HG03045 (cell line): Measurements from ENCODE around the gene SH3RF1.
A peak's percentile ranks its signal among the peaks of the same experiment; 100 is the strongest.
"Not testable (repeated sequence)": the region's sequence is repeated elsewhere in the genome, so short reads cannot be mapped to it uniquely, and the experiment has no call there.

Source experiments
- ATAC-seq: cut with Tn5 transposase; IDR thresholded peaks from one replicate; pipeline ENCODE4 v1.9.1; 2021; ENCODE audit warnings: mild to moderate bottlenecking, moderate library complexity; ENCODE audit not compliant: unreplicated experiment

The SH3RF1 gene

GRCh38 chr4:169270810-169271691 lies at the start of gene SH3RF1:
Gene SH3RF1, minus strand, starts transcription at chr4:169270956. Its CDS starts 1,744 bp downstream, at chr4:169269212.
- ATAC-seq, result peak; percentile 75

- ATAC-seq, result no peak
Observed at GRCh38 chr4:169315530-169316343, 45.0 kb upstream of the SH3RF1 start.

GRCh38 chr4:169314906-169315305 lies 44.1 kb upstream of the SH3RF1 start:
- no peak for ATAC-seq

- no peak for ATAC-seq
Observed at GRCh38 chr4:169313732-169314131, 43.0 kb upstream of the SH3RF1 start.

GRCh38 chr4:169312690-169313422 lies 42.1 kb upstream of the SH3RF1 start:
- ATAC-seq, result no peak

DNA sequence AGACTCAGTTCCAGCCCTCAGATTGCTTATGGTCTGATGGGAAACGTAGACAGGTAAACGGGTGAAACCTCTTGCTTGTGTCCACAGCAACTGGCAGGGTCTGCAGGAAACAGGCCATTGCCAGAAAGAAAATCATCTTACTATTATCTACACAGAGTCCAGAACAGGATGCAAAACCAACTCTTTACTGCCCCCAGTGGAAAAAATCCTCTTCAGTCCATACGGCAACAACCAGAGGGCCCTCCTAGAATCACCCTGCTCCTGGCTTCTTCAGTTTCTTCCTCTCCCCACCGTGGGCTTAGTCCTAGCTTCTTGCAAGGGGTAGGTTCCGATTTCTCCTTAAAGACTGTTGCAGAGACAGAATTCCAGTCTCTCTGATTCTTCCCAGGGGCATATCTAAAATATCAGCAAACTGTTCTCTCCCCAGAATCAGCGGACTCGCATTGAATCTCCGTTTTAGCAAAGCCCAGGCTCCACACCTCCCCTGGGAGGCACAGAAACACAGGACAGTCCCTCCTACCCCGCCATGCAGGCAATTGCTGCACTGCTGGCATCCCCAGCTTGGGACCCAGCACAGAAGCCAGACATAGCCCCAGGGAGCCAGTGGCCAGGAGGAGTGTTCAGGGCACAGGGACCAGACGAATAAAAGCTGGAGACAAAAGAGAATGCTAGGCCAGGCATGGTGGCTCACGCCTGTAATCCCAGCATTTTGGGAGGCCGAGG lies 41.0 kb upstream of the SH3RF1 start:
- peak; percentile 75 for ATAC-seq

- ATAC-seq, result no peak
Observed at GRCh38 chr4:169309326-169309967, 38.7 kb upstream of the SH3RF1 start.

DNA sequence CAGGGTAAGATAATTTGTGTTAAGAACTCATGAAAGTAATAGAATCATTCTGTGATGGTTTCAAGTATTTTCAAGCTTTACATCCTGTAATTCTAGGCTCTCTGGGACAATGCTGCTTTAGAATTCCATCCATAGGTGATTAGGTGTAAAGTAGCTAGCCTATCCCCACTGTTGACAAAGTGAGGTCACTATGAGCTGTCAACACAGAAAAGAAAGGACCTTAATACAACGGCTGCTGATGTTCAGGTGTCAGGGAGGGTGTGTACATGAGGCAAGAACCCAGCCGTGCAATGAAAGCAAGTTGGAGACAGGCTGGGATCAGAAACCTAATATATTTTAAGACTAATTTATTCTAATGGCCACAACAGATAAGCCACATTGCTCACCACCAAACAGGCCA lies 36.8 kb upstream of the SH3RF1 start:
- no peak for ATAC-seq

DNA sequence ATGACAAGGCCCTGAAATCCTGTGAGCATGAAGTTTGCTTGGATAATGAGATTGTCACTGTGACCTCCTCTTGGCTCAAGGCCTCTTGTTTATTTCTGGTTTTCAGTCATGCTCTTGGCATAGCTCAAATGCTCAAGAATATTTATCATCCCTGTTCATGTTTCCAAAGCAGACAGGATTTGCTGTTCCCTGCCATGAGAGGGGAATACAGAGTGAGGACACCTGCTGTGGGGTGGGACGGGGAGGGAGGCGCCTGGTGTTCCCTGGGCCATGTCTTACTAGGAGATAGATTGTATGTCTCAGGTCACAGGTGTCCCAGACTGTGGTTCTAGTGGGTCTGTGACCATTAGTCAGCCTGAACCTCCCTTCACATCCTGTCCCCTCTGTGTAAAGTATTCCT lies 34.9 kb upstream of the SH3RF1 start:
- no peak for ATAC-seq

DNA sequence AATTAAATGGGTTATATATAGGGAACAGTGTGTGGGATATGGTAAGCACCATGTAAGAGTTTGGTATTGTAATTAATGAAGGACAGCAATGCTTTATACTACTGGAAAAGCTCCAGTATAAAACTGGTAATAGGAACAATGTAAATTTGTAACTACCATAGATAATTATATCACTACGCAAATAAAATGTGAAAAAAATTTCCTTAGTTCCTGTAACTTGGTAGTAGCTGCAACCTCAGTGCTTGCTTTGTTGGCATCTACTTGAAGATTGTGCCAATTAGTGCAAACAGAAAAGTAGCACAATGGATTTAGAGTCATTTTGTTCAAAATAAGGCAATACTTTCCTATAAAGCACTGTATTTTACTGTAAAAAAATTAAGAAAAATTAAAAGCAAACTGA lies 34.4 kb upstream of the SH3RF1 start:
- ATAC-seq, result no peak

DNA sequence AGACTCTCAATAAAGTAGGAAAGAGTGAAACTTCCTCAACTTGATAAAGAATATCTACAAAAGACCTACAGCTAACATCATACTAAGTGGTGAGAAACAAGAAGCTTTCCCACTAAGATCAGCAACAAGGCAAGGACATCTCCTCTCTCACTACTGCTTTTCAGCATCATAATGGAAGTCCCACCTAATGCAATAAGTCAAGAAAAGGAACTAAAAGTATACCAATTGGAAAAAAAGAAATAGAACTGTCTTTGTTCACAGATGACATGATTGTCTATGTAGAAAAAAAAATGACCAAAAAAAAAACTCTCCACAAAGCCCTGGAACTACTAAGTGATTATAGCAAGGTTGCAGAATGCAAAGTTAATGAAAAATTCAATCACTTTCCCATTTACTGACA lies 25.1 kb upstream of the SH3RF1 start:
- ATAC-seq, result no peak

GRCh38 chr4:169293343-169294176 lies 22.8 kb upstream of the SH3RF1 start:
- ATAC-seq, result peak; percentile 91

DNA sequence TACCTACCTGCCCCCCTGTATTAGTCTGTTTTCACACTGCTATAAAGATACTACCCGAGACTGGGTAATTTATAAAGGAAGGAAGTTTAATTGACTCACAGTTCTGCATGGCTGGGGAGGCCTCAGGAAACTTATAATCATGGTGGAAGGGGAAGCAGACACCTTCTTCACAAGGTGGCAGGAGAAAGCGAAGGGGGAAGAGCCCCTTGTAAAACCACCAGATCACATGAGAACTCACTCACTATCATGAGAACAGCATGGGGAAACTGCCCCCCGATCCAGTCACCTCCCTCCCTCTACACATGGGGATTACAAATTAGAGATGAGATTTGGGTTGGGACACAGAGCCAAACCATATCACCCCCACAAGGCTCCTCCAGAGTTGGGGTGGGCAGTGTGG lies 17.2 kb upstream of the SH3RF1 start:
- not testable (repeated sequence) for ATAC-seq

GRCh38 chr4:169286562-169287301 lies 16.0 kb upstream of the SH3RF1 start:
- ATAC-seq, result no peak

GRCh38 chr4:169283114-169283509 lies 12.4 kb upstream of the SH3RF1 start:
- no peak for ATAC-seq

DNA sequence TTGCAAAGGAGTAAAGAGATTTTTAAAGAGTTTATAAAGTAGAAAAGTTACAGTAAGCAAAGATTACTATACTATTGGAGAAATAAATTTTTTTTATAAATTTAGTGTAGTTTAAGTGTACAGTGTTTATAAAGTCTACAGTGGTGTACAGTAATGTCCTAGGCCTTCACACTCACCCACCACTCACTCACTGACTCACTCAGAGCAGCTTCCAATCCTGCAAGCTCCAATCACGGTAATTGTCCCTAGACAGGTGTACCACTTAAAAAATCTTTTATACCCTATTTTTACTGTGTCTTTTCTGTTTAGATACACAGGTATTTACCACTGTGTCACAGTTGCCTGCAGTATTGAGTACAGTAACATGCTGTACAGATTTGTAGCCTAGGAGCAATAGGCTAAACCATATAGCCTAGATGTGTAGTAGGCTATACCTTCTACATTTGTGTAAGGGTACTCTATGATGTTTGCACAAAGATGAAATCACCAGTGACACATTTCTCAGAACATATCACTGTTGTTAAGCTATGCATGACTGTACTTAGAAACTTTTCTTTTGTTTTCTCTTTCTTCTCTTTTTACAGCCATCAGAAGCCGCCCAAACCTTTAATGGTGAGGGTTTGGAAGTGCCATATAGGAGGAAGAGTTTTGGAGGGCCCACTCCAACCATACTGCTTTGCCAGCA lies 11.8 kb upstream of the SH3RF1 start:
- ATAC-seq, result no peak

DNA sequence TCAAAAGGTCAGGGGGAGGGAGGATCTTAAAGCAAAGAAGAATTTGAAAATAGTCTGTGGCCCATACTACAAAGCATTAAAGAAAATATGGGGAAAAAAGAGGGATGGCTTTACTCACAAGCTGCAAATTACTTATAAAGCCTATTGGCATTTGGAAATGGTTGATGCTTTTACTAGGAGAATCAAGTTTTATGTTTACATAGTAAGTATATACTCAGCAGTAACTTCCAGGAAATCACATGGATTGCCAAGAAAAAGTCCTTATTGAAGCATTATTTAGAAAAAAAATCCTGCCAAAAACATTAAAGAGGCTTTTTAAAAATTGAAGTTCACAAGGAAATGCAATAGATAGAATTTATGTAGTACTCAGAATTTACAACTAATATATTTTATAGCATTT lies 8.4 kb upstream of the SH3RF1 start:
- ATAC-seq, result no peak

DNA sequence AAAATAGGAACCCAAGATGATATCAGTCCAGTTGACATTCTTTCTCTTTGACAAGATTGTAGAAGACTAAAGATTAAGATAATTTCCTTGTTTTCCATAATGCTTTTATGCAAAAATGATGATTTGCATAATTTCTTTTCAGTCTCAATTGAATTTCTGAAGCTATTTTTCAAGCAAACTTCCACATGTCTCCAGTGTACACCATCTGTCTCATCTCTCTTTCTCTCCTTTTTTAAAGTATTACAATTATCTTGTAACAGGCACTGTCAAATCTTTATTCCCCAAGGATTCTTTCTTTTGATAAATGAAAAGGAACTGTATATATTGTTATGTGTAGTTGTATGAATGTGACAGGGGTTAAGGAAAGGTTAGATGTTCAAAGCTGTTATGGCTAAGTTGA lies 7.9 kb upstream of the SH3RF1 start:
- ATAC-seq, result no peak
